Astrocyte of the spinal cord (primary cell): Measurements from ENCODE around the gene PABPC4L.

Experiments
- DNase-seq: peaks from one replicate; pipeline ENCODE4 v3.0.0; 2011; ENCODE audit warnings: low read depth, low spot score
- H3K4me3 ChIP-seq: 2 replicates; pipeline ENCODE4 v1.5.1; 2011; ENCODE audit warnings: low read depth, mild to moderate bottlenecking, low read length, moderate library complexity
- in situ Hi-C: cut with HindIII; loops from 2 replicates; pipeline ENCODE4 v1.10.0; 2017; ENCODE audit warnings: low sequenced_read_pairs
- TF ChIP-seq, protein P1 (sequence below): IDR thresholded peaks from 2 replicates; pipeline ENCODE4 v1.5.1; 2012; ENCODE audit warnings: low read depth, mild to moderate bottlenecking, low read length, inconsistent platforms

PABPC4L gene

DNA sequence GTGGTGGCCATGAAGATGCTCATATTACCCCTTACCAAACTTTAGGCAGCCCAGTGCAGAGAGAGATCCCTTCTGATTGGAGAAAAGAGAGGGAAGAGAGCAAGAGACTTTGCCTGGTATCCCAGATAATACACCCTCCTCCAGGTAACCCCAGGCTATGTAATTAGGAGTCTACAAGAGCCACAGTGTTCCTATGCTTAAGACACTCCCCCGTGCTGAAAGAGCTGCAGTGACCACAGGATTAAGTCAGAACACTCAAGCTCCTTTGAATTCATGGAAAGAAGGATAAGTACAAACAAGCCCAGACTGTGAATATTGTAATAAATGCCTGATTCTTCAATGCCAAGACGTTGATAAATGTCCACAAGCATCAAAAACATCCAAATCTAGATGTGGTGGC lies 41.4 kb downstream of the PABPC4L start:
- no peak for DNase-seq
- TF ChIP-seq, protein P1, sequence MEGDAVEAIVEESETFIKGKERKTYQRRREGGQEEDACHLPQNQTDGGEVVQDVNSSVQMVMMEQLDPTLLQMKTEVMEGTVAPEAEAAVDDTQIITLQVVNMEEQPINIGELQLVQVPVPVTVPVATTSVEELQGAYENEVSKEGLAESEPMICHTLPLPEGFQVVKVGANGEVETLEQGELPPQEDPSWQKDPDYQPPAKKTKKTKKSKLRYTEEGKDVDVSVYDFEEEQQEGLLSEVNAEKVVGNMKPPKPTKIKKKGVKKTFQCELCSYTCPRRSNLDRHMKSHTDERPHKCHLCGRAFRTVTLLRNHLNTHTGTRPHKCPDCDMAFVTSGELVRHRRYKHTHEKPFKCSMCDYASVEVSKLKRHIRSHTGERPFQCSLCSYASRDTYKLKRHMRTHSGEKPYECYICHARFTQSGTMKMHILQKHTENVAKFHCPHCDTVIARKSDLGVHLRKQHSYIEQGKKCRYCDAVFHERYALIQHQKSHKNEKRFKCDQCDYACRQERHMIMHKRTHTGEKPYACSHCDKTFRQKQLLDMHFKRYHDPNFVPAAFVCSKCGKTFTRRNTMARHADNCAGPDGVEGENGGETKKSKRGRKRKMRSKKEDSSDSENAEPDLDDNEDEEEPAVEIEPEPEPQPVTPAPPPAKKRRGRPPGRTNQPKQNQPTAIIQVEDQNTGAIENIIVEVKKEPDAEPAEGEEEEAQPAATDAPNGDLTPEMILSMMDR, result no peak

DNA sequence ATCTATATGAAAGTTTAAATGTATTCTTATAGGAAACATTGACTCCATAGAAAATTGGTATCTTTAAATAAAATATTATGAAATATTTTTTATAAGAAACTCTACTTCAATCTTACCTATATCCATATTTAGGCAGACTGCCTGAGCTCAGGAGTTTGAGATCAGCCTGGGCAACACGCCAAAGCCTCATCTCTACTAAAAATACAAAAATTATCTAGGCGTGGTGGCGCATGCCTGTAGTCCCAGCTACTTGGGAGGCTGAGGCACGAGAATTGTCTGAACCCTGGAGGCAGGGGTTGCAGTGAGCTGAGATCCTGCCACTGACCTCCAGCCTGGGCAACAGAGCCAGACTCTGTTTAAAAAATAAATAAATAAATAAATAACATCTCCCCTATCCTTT lies 47.5 kb downstream of the PABPC4L start:
- no peak overlapping the region for H3K4me3 ChIP-seq
- in situ Hi-C loops, result no loop called here
- TF ChIP-seq, protein P1, result no peak
- DNase-seq, result no peak

More for the DNA sequence above, 41.4 kb downstream of the PABPC4L start:
- no peak overlapping the region for H3K4me3 ChIP-seq
- in situ Hi-C loops, result no loop called here

DNA sequence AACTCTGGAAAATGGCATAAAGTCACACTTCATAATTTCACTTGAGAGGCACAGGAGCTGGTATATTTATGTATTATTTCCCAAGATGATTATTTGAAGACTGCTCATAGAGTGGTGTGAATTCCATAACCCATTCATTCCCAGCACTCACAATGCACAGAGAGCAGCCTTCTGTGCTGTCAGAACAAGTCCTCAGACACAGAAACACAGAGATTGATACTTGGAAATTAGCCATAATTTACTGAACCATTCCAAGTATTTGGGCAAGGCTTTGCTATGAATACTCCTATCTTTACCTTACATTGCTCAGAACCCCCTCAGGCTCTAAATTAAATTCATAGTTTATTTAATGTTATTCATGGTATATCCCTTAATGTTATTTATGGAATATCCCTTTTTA lies 53.6 kb downstream of the PABPC4L start:
- in situ Hi-C loops, result no loop called here
- no peak overlapping the region for H3K4me3 ChIP-seq
- TF ChIP-seq, protein P1, result no peak
- no peak for DNase-seq
